C4-2B (cell line): ENCODE data around the gene DLGAP4.

Experiments
- ZFX ChIP-seq: fragments of 450-650 bp; IDR thresholded peaks from 2 replicates; pipeline ENCODE4 v1.6.1; 2017
- TF ChIP-seq, protein P1 (sequence below): fragments of 450-650 bp; conservative IDR thresholded peaks from 2 replicates; pipeline ENCODE4 v1.5.1; 2017; ENCODE audit warnings: mild to moderate bottlenecking

DNA sequence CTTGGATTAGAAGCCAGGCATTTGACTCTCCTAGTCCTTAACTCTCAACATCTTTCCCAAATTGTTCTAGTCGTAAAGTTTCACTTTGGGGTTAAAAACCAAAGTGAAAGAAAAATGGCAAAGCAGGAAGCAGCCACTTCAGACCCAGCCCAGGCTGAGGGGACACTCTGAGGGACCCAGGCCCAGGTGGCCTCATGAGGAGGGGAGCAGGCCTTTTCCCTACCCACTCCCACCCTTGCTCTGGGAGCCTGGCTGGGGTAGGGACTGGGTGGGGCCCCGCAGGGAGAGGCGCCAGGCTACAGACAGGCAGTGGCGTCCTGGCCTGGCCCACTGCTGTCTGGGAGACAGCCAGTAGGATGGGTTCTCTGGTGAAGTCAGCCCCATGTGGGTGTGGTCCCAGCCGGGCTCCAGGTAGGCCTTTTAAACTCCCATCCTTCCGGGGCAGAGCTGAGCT, 166.5 kb downstream of the DLGAP4 start:
- TF ChIP-seq, protein P1, sequence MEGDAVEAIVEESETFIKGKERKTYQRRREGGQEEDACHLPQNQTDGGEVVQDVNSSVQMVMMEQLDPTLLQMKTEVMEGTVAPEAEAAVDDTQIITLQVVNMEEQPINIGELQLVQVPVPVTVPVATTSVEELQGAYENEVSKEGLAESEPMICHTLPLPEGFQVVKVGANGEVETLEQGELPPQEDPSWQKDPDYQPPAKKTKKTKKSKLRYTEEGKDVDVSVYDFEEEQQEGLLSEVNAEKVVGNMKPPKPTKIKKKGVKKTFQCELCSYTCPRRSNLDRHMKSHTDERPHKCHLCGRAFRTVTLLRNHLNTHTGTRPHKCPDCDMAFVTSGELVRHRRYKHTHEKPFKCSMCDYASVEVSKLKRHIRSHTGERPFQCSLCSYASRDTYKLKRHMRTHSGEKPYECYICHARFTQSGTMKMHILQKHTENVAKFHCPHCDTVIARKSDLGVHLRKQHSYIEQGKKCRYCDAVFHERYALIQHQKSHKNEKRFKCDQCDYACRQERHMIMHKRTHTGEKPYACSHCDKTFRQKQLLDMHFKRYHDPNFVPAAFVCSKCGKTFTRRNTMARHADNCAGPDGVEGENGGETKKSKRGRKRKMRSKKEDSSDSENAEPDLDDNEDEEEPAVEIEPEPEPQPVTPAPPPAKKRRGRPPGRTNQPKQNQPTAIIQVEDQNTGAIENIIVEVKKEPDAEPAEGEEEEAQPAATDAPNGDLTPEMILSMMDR = no peak
- TF ChIP-seq ZFX = no peak
